GM18868 (cell line): ENCODE measurements around the gene NSL1.
A peak's percentile ranks its signal among the peaks of the same experiment; 100 is the strongest.
"Not testable (repeated sequence)": the region's sequence is repeated elsewhere in the genome, so short reads cannot be mapped to it uniquely, and the experiment has no call there.

Source experiments
- ATAC-seq: cut with Tn5 transposase; IDR thresholded peaks from one replicate; pipeline ENCODE4 v1.9.1; 2021; ENCODE audit warnings: mild to moderate bottlenecking, moderate library complexity; ENCODE audit not compliant: unreplicated experiment

The NSL1 gene

DNA sequence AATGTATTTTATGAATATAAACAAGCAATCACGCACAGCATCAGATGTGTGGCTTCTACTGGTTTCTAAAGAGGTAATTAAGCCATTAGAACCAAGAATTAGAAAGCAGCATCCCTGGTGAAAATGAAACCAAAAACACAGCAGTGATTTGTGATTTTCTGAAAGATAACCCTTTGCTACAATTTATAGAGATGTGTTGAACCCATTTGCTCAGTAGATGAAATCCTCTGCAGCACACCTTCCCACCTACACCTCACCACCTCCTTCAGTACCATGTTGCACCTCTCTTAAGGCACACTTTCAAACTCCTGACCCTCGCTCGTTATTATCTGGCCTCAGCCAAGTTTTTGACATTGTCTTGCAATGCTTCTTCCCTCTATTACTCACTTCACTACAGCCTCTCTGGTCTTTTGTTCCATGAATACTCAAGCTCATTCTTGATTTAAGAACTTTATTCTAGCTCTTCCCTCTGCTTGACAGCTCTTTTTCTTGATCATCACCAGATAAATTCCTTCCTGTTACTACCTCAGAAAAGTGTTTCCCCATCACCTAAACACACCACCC lies 38.6 kb downstream of the NSL1 start:
- peak; percentile 41 for ATAC-seq

DNA sequence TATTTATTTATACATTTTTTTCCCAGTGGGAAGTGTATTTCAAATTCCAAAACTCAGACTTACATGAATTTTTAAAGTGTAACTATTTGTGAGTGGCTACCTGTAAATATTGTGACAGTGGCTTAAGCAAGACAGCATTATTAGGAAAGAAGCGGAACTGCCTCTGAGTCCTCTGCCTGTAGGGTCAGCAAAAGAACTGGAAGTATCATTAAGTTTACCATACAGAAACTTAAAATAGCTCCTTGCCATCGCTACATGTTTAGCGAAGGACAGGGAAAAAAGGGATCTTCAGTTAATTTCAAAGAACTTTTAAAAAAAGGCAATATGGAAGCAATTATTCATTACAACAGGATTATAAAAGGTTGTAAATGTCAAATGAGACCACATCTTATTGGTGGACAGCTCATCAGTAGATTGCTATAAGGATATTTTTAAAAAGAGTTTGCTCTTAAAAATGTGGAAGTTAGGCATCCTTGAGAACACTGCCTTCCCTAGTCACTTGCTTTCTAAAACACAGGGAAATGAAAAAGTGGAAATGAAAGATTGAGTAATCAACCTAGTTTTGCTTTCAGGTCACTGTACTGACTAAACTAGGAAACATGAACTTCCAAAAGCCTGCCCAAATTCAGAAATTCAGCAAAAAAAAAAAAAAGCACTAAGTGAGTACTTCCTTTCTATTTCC lies 39.2 kb downstream of the NSL1 start:
- peak; percentile 34 for ATAC-seq

DNA sequence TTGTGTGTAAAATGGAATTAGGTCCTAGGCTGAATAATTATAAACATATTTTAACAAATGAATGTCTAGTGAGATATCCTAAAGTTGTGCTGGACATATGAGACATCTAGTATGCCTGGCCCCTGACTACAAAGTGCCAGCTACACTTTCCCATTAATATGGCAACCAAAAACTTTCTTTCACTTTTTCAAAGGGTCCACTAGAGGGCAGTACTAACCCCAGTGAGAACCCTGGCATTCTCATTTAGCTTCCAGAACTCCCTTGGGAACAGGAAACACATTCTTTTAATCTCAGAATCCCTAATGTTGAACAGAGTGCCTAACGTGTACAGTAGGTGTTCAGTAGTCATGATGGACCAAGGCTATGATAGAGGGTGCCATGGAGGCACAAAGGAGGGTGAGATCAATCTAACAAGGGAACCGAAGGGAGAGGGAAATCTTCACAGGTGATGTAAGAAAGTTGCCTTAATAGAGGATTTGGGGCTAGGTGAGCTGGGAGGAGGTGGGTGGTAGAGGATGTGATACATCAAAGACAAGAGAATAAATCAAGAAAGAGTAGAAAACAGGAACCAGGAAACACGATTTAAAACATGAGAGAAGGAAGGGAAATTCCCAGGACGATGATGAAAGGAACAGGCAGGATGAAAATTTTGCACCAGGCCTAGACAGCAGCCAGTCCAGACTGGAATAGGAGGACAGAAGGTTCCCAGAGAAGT lies 41.6 kb downstream of the NSL1 start:
- peak; percentile 45 for ATAC-seq

DNA sequence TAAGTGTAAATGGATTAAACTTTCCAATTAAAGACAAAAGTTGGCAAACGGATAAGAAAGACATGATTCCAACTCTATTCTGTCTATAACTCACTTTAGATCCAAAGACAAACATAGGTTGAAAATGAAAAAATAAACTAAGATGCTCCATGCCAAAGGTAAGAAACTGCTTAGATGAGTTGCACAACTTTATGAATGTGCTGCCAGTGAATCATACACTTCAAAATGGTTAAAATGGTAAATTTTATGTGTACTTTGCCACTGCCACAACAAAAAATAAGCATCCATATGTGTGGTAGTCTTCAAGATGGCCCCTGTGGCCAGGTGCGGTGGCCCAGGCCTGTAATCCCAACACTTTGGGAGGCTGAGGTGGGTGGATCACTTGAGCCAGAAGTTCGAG lies 45.0 kb downstream of the NSL1 start:
- no peak for ATAC-seq

DNA sequence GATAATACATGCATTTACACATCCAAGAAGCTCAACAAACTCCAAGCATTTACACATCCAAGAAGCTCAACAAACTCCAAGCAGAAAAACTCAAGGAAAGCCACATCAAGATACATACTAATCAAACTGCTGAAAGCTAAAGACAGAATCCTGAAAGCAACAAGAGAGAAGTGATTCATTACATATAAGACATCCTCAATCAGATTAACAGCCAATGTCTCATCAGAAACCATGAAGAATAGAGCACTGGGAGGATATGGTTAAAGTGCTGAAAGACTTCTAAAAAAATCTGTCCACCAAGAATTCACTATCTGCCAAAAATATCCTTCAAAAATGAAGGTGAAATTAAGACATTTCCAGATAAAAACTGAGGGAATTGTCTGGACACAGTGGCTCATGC lies 46.3 kb downstream of the NSL1 start:
- no peak for ATAC-seq

DNA sequence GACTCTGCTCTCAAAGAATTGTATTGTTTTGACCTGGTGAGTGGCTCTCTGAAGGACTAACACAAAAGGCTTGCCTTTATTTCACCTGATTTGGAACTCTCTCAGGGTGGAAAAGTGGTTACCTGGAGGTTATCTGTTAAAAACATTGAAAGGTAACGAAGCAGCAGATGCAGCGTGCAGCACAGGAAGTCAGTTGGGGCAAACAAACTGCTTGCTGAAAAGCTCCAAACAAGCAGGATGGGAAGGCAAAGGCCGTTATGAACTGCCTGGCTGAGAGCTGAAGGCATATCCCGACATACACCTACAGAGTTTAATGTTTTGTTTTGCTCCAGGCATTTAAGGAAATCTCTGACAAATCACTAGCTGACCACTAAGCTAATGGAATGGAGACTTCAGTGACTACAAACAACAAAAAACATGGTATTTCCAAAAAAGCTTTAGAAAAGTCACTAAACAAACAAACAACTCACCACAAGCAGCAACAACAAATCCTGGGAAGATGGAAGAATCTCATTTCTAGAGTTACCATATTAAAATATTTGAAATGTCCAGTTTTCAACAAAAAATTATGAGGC lies 47.6 kb downstream of the NSL1 start:
- ATAC-seq, result no peak

DNA sequence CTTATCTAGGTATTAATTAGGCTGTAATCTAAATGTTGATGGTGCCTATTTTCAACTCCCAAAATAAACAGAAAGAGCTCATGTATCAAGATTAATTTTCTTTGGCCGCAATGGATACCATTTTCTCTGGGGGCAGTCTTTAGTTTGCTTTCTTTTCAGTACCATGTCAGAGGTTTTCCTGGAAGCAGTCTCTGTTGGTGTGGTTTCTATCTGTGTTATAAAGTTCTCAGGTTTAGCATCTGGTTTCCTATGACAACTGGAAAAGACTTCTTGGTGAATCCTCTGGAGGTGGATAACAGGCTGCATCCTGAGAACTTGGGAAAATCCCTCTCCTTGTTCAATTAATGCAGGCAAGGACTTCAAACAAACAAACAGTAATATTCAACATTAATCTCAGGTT lies 53.2 kb downstream of the NSL1 start:
- no peak for ATAC-seq

DNA sequence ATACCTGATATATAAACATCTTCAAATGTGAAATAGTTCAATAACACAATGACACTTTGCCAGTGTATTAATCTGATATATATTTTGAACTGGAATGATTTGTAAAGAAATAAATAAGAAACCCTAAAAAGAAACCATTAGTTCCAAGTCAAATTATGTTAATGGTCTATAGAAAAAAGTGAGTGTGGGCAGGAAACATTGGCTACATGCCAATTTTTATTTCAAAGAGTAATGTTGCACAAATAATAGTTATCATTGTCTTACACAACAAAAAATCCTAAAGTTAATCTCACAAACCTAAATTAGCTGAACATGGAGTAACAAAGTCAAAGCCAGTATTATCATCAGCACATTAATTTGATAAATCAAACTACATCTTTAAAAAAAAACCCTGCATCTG lies 54.0 kb downstream of the NSL1 start:
- no peak for ATAC-seq

DNA sequence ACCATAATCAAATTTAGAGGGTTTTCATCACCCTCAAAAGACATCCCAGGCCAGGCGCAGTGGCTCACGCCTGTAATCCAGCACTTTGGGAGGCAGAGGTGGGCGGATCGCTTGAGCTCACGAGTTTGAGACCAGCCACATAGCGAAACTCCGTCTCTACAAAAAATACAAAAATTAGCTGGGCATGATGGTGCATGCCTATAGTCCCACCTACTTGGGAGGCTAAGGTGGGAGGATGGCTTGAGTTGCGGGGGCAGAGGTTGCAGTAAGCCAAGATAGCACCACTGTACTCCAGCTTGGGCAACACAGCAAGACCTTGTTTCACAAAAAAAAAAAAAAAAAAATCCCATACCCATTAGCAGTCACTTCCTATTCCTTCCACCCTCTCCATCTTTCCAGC lies 58.5 kb downstream of the NSL1 start:
- ATAC-seq, result no peak

DNA sequence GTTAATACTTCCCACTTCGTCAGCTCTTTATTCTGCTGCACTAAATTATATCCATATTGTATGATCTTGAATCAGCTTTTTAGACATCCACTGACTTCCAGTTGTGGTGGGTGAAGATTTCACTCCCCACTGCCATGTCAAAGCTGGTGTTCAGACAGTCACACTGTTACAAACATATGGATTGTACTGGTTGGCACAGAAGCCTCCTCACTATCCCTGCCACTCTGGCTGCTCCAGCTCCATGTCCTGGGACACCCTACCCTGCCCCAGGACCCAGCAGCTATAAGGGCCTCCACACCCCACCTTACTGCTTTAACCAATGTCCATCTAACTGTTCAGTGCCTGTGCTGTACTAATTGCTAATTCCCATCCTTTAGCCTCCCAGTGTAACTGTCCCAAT lies 59.9 kb downstream of the NSL1 start:
- no peak for ATAC-seq

DNA sequence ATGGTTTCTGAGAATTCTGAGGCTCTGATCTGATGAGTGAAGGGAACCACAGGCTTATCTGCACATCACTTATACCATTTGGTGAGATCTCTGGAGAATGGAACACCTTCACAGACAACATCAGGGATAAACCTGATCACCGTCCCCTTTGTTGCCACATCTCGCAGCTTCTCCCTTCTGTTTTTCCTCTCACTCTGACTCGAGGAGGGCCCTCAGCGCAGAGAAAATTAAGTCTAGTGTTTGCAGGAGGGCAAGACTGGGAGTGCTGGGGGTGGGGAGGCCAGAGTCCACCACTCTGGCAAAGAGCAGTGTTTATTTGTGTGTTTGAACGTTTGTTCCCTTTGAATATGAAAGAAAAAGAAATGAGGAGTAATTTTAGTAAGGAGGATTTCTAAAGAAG lies 63.0 kb downstream of the NSL1 start:
- ATAC-seq, result no peak

DNA sequence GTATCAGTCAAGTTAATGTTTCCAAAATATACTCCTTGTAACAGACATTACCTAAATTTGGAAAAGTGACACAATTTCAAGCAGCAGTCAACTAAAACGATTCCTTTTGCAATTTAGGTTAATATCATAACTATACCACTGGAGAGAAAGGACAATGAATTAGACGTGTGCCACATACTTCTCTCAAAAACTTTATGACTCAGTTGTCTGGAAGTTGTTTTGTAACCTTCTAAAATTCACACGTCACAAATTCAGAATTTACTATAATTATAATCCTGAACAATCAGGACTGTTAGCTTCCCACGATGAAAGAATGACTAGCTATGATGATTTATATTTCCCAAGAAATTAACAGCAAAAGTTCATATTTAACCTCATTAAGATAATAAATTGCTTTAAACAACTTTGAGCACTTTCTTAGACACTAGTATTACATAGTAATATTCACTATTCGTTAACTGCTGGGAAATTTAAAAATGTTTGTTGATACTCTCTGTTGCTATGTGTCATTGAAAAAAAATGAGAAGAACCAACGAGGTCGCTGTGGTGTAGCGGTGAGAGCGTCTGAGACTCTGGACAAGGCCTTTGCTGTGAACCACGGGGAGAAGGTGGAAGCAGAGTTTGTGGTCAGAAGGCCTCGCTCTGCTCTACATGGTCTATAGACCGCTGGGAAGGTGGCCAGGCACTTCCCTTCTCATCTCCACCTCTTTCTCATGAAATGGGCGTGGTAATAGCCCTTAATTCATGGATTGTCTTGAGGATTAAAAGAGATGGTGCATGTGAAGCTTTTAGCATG lies 64.0 kb downstream of the NSL1 start:
- no peak for ATAC-seq

DNA sequence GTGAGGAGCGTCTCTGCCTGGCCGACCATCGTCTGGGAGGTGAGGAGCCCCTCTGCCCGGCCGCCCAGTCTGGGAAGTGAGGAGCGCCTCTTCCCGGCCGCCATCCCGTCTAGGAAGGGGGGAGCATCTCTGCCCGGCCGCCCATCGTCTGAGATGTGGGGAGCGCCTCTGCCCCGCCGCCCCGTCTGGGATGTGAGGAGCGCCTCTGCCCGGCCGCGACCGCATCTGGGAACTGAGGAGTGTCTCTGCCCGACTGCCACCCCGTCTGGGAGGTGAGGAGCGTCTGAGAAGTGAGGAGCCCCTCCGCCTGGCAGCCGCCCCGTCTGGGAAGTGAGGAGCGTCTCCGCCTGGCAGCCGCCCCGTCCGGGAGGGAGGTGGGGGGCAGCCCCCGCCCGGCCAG lies 66.9 kb downstream of the NSL1 start:
- ATAC-seq, result not testable (repeated sequence)

DNA sequence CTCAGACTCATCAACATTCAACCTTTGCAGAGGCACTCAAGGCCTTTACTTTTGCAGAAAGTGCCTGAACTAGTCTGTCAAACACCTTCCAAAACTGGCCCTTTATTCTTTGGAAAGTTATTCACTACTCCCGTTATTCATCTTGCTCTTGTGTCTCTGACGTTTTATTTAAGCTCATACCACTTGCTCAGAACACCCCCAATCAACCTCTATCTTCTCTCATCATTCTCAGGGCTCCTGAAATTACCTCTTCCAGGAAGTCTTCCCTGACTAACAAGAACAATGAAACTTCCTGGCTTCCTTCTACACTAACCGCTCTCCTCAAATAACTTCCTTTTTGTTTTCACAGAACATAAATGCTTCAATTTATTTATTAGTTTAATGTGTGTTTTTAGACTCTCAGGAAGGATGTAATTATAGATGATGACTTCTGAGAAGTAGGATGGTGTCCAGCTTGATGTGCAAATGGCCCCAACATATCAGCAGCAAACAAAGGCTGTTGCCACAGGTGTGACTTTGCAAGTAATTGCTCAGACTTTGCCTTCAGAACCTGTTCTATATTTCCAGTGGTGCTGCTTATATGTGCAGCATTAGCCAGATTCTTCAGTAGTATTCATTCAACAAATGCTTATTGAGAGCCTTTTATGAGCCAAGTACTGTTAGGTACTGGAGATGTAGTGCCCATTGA lies 69.2 kb downstream of the NSL1 start:
- ATAC-seq, result no peak

DNA sequence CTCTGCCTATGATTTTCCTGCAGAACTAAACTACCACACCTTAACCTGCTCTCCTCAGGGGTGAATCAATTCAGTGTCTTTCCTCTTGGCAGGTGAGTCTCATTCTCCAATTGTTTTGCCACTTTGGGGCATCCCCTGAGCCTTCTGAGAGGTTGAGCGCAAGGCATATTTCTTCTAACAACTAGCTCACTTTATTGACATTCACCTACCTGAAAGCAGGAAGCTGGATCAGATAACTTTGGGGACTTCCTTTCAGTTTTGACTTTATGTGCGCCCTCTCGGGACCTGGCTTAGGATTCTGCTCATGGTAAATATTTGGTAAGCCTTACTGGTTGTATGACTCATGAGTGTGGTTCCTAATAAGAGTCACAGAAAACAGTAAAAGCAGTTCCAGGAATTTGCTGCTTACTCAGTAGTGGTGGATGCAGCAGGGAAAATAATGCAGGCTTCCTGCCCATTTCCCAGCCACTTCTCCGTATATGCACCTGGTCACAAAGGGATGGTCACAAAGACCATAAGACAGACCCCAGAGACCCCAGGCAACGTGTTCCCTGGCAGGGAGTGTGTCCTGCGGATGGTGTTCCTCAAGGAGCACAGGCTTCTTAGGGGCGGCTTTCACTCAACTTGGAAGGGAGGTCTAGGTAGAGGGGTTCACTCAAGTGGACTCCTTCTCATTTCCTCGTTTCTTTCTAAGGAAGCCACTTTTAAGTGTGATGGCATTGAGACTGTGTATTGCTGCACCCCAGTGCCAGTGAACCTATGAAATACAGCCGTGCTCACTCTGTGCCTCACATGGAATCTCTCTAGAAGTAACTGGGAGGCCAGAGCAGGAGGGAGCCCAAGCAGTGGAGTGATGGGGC lies 70.0 kb downstream of the NSL1 start:
- peak; percentile 65 for ATAC-seq

DNA sequence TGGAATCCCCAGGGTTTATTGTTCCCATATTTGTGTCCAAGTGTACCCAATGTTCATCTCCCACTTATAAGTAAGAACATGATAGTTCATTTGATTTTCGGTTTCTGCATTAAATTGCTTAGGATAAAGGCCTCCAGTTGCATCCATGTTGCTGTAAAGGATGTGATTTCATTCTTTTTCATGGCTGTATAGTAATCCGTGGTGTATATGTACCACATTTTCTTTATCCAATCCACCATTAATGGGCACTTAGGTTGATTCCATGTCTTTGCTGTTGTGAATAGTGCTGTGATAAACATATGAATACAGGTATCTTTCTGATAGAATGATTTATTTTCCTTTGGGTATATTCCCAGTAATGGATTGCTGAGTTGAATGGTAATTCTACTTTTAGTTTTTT lies 71.9 kb downstream of the NSL1 start:
- ATAC-seq, result no peak

DNA sequence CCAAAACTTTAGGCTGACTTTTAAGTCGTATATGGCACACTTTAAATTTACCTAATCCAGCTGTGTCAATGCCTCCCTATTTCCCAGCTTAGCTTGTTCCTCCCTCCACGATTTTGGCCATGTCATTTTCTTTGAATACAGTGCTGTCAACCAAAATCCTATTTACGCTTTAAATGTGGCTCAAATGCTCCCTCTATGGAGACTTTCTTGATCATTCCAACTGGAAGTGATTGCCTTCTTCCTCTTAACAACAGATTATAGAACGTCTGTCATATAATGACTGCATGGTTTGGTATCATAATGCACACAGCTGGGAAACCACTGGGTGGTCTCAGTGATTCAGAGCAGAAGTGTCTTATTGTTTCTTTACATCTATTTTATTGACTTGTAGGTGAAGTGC lies 73.1 kb downstream of the NSL1 start:
- ATAC-seq, result no peak

DNA sequence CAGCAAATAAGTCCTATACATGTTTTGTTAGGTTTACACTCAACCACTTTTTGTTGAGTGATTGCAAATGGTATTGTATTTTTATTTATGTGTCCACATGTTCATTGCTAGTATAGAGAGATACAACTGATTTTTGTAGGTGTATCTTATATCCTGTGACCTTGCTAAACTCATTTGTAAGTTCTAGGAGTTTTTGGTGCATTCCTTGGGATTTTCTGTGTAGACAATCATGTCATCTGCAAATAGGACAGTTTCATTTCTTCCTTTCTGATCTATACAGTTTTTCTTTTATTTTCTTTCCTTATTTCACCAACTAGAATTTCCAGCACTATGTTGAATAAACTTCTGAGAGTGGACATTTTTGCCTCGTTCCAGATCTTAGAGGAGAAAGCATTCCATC lies 75.4 kb downstream of the NSL1 start:
- ATAC-seq, result no peak

DNA sequence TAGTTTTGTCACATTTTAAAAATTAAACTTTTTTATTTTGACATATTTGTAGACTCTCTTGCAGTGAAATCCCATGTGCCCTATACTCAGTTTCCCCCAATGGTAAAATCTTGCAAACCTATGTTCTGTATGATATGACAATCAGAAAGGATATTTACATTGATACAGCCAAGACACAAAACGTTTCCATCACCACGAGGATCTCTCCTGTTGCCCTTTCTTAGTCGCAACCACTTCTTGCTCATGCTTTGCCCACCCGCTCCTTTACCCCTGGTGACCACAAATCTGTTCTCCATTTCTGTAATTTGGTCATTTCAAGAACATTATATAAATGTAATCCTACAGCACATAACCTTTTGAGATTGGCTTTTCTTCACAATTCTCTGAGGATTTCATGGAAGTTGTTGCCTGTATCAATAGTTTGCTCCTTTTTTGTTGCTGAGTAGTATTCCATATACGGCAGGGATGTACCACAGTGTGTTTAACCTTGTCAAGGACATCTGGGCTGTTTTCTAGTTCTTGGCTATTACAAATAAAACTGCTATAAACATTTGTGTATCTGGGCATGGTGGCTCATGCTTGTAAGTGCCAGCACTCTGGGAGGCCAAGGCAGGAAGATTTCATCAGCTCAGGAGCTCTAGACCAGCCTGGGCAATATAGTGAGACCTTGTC lies 78.0 kb downstream of the NSL1 start:
- no peak for ATAC-seq
